ENCODE data around the gene ZMYND8. TPM values are rescaled to one million over a fixed set of nuclear protein-coding genes. Genes with fewer than 3 reads are reported as not detected.

Gene ZMYND8
- total RNA-seq, 4 donors from 2014 or later: 48.5 to 169 (median 54.1) TPM

GRCh38 chr20:47196091-47197081 is 160.1 kb downstream of the ZMYND8 start:
- peak; percentile 77 to 85 for DNase-seq (ENCODE audit: low spot score in 2 of 2)
- Histone ChIP-seq H3K27me3 (no peaks in the 10 kb centered on the region), H3K9me3 (no peaks in the 10 kb centered on the region), H3K4me3 (no peak overlapping the region), H3K4me1 (peaks cover 8% of the 10 kb centered on the region), H3K27ac (no peak overlapping the region), H3K36me3 (no peaks in the 10 kb centered on the region)
- 45% methylated on average over 29 of the region's 34 CpGs for WGBS
- TF ChIP-seq EP300 (IDR thresholded peaks at IDR 0.05) (no peak), CTCF (IDR thresholded peaks at IDR 0.05) (peak; percentile 81 to 89), POLR2A (IDR thresholded peaks at IDR 0.05) (no peak), POLR2AphosphoS5 (IDR thresholded peaks at IDR 0.05) (no peak)

- Histone ChIP-seq H3K4me3 (no peak overlapping the region), H3K36me3 (no peaks in the 10 kb centered on the region), H3K27ac (no peak overlapping the region), H3K4me1 (peaks cover 8% of the 10 kb centered on the region), H3K27me3 (no peaks in the 10 kb centered on the region), H3K9me3 (no peaks in the 10 kb centered on the region)
- no peak for DNase-seq (ENCODE audit: low spot score in 2 of 2)
- WGBS: 72% methylated on average over 9 of the region's 9 CpGs
- no peak for TF ChIP-seq POLR2A (IDR thresholded peaks at IDR 0.05)
- TF ChIP-seq CTCF (IDR thresholded peaks at IDR 0.05): no peak
Observed at GRCh38 chr20:47195573-47195972, 160.9 kb downstream of the ZMYND8 start.

GRCh38 chr20:47191956-47192355 is 164.5 kb downstream of the ZMYND8 start:
- DNase-seq (ENCODE audit: low spot score in 2 of 2): no peak
- peaks cover 3% of the 10 kb centered on the region for H3K27me3 ChIP-seq
- no peaks in the 10 kb centered on the region for H3K9me3 ChIP-seq
- 91% methylated on average over 3 of the region's 3 CpGs for WGBS
- peaks cover 11% of the 10 kb centered on the region for H3K4me1 ChIP-seq
- H3K4me3 ChIP-seq: no peak overlapping the region
- H3K36me3 ChIP-seq: no peaks in the 10 kb centered on the region
- H3K27ac ChIP-seq: no peak overlapping the region
- TF ChIP-seq POLR2A (IDR thresholded peaks at IDR 0.05) (no peak), CTCF (IDR thresholded peaks at IDR 0.05) (no peak), EP300 (IDR thresholded peaks at IDR 0.05) (no peak)

GRCh38 chr20:47191074-47191673 is 165.3 kb downstream of the ZMYND8 start:
- H3K9me3 ChIP-seq: no peaks in the 10 kb centered on the region
- H3K36me3 ChIP-seq: no peaks in the 10 kb centered on the region
- TF ChIP-seq EP300 (IDR thresholded peaks at IDR 0.05) (no peak), CTCF (IDR thresholded peaks at IDR 0.05) (no peak), POLR2AphosphoS5 (IDR thresholded peaks at IDR 0.05) (no peak), POLR2A (IDR thresholded peaks at IDR 0.05) (no peak)
- 67% methylated on average over 1 of the region's 1 CpG for WGBS
- H3K4me1 ChIP-seq: peaks cover 6% of the 10 kb centered on the region
- DNase-seq (ENCODE audit: low spot score in 2 of 2): no peak
- peaks cover 3% of the 10 kb centered on the region for H3K27me3 ChIP-seq
- H3K4me3 ChIP-seq: no peak overlapping the region
- H3K27ac ChIP-seq: no peak overlapping the region

GRCh38 chr20:47189060-47189459 is 167.4 kb downstream of the ZMYND8 start:
- no peak for TF ChIP-seq POLR2A (IDR thresholded peaks at IDR 0.05)
- no peak for TF ChIP-seq EP300 (IDR thresholded peaks at IDR 0.05)
- TF ChIP-seq POLR2AphosphoS5 (IDR thresholded peaks at IDR 0.05): no peak
- no peak for TF ChIP-seq CTCF (IDR thresholded peaks at IDR 0.05)
- DNase-seq (ENCODE audit: low spot score in 2 of 2): no peak
- Histone ChIP-seq H3K4me1 (peaks cover 3% of the 10 kb centered on the region), H3K27ac (no peak overlapping the region), H3K36me3 (no peaks in the 10 kb centered on the region), H3K9me3 (no peaks in the 10 kb centered on the region), H3K4me3 (no peak overlapping the region), H3K27me3 (peaks cover 3% of the 10 kb centered on the region)
- 52% methylated on average over 11 of the region's 11 CpGs for WGBS
